Chondrocyte (in vitro differentiated cells): ENCODE measurements around the gene KIR2DL4. TPM values are rescaled to one million over a fixed set of nuclear protein-coding genes. Genes with fewer than 3 reads are reported as not detected.
"Not testable (repeated sequence)": the region's sequence is repeated elsewhere in the genome, so short reads cannot be mapped to it uniquely, and the experiment has no call there.

Source experiments
- DNase-seq: peaks from one replicate; pipeline ENCODE4 v3.0.0; 2021; ENCODE audit warnings: mixed read lengths, low spot score
- H3K27ac Mint-ChIP-seq: one replicate; pipeline ENCODE4 v1.8.0; 2021; ENCODE audit warnings: mild to moderate bottlenecking, moderate library complexity, mixed read lengths; ENCODE audit not compliant: unreplicated experiment
- H3K27me3 Mint-ChIP-seq: 2 replicates; pipeline ENCODE4 v1.8.0; 2021; ENCODE audit warnings: low read depth, mixed read lengths
- H3K36me3 Mint-ChIP-seq: 2 replicates; pipeline ENCODE4 v1.8.0; 2021; ENCODE audit warnings: low read depth, mixed read lengths
- H3K4me1 Mint-ChIP-seq: 2 replicates; pipeline ENCODE4 v1.8.0; 2021; ENCODE audit warnings: low read depth, mild to moderate bottlenecking, mixed read lengths
- H3K4me3 Mint-ChIP-seq: one replicate; pipeline ENCODE4 v1.8.0; 2021; ENCODE audit warnings: mild to moderate bottlenecking, moderate library complexity, mixed read lengths; ENCODE audit not compliant: unreplicated experiment
- H3K9me3 Mint-ChIP-seq: 2 replicates; pipeline ENCODE4 v1.8.0; 2021; ENCODE audit warnings: low read depth, mixed read lengths
- long read RNA-seq: library from polyadenylated mRNA; stranded (forward); transcript quantifications from one replicate; pipeline ENCODE4 v2.0.0, GENCODE V29; 2021
- total RNA-seq: library from RNA; stranded (reverse); gene quantifications from 3 replicates; pipeline ENCODE4 v1.2.1, GENCODE V29; 2021
- TF ChIP-seq, protein P1 (sequence below): fragments of 200-600 bp; sonication (generic); IDR thresholded peaks from 2 replicates; pipeline ENCODE4 v1.5.0; 2021; ENCODE audit warnings: antibody characterized with exemption, mild to moderate bottlenecking, moderate library complexity

Gene KIR2DL4
- total RNA-seq: not detected in 3 replicates
- long read RNA-seq: 0 reads

GRCh38 chr19:54803410-54803809 is at the start of gene KIR2DL4:
Gene KIR2DL4, plus strand, starts transcription at chr19:54803610. Its CDS starts 42 bp downstream, at chr19:54803652.
- no peak within 1 kb of the TSS for H3K27ac Mint-ChIP-seq
- no peak for DNase-seq
- H3K27me3 Mint-ChIP-seq: no peaks in the 10 kb centered on the region
- H3K36me3 Mint-ChIP-seq: no peaks in the 10 kb centered on the region
- H3K4me1 Mint-ChIP-seq: no peaks in the 10 kb centered on the region
- TF ChIP-seq, protein P1, sequence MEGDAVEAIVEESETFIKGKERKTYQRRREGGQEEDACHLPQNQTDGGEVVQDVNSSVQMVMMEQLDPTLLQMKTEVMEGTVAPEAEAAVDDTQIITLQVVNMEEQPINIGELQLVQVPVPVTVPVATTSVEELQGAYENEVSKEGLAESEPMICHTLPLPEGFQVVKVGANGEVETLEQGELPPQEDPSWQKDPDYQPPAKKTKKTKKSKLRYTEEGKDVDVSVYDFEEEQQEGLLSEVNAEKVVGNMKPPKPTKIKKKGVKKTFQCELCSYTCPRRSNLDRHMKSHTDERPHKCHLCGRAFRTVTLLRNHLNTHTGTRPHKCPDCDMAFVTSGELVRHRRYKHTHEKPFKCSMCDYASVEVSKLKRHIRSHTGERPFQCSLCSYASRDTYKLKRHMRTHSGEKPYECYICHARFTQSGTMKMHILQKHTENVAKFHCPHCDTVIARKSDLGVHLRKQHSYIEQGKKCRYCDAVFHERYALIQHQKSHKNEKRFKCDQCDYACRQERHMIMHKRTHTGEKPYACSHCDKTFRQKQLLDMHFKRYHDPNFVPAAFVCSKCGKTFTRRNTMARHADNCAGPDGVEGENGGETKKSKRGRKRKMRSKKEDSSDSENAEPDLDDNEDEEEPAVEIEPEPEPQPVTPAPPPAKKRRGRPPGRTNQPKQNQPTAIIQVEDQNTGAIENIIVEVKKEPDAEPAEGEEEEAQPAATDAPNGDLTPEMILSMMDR: no peak
- H3K9me3 Mint-ChIP-seq: peaks cover 51% of the 10 kb centered on the region
- no peak within 1 kb of the TSS for H3K4me3 Mint-ChIP-seq

DNA sequence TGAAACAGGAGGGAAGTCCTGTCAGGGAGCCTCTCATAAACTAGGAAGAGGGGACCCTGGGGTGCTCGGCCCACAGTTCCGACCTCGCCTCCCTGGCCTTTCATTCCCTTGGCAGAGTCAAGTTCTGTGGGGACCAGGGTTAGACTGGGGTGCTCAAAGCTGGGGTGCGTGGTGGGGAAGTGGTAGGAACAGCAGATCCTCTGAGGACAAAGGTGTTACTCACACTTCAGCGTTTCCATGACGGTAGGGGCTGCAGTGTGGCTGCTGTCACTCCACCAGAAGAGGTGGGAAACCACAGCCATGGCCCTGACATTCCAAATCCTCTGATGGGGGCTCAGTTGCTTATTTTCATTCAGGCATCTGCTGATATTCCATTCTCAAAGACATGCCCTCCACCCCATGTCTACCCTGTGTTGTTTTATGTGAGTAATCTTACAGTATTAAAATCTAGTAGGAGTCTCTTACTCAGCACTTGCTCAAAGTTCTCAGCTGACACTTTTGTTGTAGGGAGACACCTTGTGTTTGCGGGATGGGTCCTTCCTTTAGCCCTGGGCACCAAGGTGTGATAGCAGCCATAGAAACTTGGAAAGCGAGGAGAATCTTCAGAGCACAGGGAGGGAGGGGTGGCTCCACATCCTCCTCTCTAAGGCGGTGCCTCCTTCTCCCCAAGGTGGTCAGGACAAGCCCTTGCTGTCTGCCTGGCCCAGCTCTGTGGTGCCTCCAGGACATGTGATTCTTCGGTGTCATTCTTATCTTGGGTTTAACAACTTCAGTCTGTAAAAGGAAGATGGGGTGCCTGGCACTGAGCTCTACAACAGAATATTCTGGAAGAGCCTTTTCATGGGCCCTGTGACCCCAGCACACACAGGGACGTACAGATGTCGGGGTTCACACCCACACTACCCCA is 47.0 kb upstream of the KIR2DL4 start:
- not testable (repeated sequence) for H3K27ac Mint-ChIP-seq, H3K36me3 Mint-ChIP-seq, H3K27me3 Mint-ChIP-seq, DNase-seq, H3K4me1 Mint-ChIP-seq, H3K4me3 Mint-ChIP-seq
- H3K9me3 Mint-ChIP-seq: peaks cover 55% of the 10 kb centered on the region

GRCh38 chr19:54758577-54758976 is 44.8 kb upstream of the KIR2DL4 start:
- not testable (repeated sequence) for H3K4me1 Mint-ChIP-seq, DNase-seq, H3K27me3 Mint-ChIP-seq, H3K36me3 Mint-ChIP-seq, H3K27ac Mint-ChIP-seq, H3K4me3 Mint-ChIP-seq
- peaks cover 48% of the 10 kb centered on the region for H3K9me3 Mint-ChIP-seq

DNA sequence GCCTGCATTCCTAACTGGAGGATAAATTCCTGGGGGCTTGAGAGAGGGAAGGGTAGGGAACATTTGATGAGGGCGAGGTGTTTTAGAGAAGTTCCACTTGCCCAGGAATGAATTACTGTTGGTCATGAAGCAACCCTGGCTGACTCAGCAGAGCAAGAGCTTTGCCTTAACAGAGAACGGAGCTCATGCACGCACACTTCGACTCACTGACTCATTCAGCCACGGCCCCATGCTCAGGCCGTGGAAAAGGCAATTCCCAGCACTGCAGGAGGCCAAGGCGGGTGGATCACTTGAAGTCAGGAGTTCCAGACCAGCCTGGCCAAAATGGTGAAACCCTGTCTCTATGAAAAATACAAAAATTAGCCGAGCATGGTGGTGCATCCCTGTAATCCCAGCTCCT is 39.2 kb upstream of the KIR2DL4 start:
- H3K4me3 Mint-ChIP-seq, H3K27me3 Mint-ChIP-seq, H3K4me1 Mint-ChIP-seq, H3K36me3 Mint-ChIP-seq, H3K27ac Mint-ChIP-seq, DNase-seq: not testable (repeated sequence)
- H3K9me3 Mint-ChIP-seq: peaks cover 58% of the 10 kb centered on the region

DNA sequence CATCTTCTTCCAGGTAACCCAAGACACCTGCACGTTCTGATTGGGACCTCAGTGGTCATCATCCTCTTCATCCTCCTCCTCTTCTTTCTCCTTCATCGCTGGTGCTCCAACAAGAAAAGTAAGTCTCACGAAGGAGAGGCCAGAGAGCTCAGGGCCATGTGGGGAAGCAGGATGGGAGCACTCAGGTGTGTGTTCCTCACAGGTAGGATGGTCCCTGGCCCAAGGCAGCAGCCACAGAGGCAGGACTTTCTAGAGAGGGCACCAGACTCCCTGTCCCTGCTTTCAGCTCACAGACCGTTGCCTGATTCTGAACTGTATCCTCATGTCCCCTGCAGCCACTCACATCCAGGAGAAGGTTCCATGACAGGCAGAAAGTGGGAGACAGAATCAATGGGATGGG is 36.9 kb upstream of the KIR2DL4 start:
- not testable (repeated sequence) for H3K4me3 Mint-ChIP-seq, H3K4me1 Mint-ChIP-seq, DNase-seq, H3K27me3 Mint-ChIP-seq, H3K36me3 Mint-ChIP-seq, H3K27ac Mint-ChIP-seq
- H3K9me3 Mint-ChIP-seq: peaks cover 58% of the 10 kb centered on the region

DNA sequence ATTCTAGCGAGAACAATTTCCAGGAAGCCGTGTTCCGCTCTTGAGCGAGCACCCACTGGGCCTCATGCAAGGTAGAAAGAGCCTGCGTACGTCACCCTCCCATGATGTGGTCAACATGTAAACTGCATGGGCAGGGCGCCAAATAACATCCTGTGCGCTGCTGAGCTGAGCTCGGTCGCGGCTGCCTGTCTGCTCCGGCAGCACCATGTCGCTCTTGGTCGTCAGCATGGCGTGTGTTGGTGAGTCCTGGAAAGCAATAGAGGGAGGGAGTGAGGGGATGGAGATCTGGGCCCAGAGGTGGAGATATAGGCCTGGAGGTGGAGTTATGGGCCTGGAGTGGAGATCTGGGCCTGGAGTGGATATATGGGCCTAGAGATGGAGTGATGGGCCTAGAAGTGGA is 33.8 kb upstream of the KIR2DL4 start, which contains the start of gene KIR2DL1:
Gene KIR2DL1 (plus strand): TSS at position 148 of the 400 bp plus-strand sequence. CDS start 58 bp downstream, at position 206.
- not testable (repeated sequence) for H3K27ac Mint-ChIP-seq, H3K36me3 Mint-ChIP-seq, DNase-seq, H3K4me3 Mint-ChIP-seq, H3K4me1 Mint-ChIP-seq, H3K27me3 Mint-ChIP-seq
- peaks cover 67% of the 10 kb centered on the region for H3K9me3 Mint-ChIP-seq

GRCh38 chr19:54770511-54770910 is 32.9 kb upstream of the KIR2DL4 start:
- H3K36me3 Mint-ChIP-seq, H3K4me3 Mint-ChIP-seq, H3K27ac Mint-ChIP-seq, DNase-seq, H3K4me1 Mint-ChIP-seq, H3K27me3 Mint-ChIP-seq: not testable (repeated sequence)
- H3K9me3 Mint-ChIP-seq: peaks cover 66% of the 10 kb centered on the region

DNA sequence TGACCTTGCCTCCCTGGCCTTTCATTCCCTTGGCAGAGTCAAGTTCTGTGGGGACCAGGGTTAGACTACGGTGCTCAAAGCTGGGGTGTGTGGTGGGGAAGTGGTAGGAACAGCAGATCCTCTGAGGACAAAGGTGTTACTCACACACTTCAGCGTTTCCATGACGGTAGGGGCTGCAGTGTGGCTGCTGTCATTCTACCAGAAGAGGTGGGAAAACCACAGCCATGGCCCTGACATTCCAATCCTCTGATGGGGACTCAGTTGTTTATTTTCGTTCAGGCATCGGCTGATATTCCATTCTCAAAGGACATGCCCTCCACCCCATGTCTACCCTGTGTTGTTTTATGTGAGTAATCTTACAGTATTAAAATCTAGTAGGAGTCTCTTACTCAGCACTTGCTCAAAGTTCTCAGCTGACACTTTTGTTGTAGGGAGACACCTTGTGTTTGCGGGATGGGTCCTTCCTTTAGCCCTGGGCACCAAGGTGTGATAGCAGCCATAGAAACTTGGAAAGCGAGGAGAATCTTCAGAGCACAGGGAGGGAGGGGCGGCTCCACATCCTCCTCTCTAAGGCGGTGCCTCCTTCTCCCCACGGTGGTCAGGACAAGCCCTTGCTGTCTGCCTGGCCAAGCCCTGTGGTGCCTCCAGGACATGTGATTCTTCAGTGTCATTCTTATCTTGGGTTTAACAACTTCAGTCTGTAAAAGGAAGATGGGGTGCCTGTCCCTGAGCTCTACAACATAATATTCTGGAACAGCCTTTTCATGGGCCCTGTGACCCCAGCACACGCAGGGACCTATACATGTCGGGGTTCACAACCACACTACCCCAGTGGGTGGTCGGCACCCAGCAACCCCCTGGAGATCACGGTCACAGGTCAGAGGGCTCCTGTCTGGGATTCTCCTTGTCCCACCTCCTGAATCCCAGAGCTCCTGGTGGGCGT is 32.1 kb upstream of the KIR2DL4 start:
- not testable (repeated sequence) for H3K4me3 Mint-ChIP-seq, H3K36me3 Mint-ChIP-seq, H3K4me1 Mint-ChIP-seq, H3K27me3 Mint-ChIP-seq, H3K27ac Mint-ChIP-seq, DNase-seq
- H3K9me3 Mint-ChIP-seq: peaks cover 66% of the 10 kb centered on the region

DNA sequence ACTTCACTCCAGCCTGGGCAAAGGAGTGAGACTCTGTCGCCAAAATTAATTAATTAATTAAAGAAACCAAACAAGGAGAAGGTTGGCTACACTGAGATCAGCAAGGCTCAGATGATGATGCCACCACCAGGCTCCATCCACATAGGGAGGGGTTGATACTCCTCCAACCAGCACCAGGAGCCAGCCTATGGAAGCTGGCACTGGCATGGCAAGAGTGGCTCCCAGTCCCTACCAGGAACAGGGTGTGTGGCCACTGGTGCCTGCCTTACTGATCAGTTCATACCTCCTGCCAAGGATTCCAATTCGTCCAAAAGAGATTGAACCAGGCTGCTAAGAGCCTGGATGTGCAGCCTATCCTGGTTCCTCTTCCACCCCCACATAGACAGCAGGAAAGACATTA is 30.7 kb upstream of the KIR2DL4 start:
- H3K27ac Mint-ChIP-seq, DNase-seq, H3K4me1 Mint-ChIP-seq, H3K36me3 Mint-ChIP-seq, H3K27me3 Mint-ChIP-seq, H3K4me3 Mint-ChIP-seq: not testable (repeated sequence)
- H3K9me3 Mint-ChIP-seq: peaks cover 61% of the 10 kb centered on the region

DNA sequence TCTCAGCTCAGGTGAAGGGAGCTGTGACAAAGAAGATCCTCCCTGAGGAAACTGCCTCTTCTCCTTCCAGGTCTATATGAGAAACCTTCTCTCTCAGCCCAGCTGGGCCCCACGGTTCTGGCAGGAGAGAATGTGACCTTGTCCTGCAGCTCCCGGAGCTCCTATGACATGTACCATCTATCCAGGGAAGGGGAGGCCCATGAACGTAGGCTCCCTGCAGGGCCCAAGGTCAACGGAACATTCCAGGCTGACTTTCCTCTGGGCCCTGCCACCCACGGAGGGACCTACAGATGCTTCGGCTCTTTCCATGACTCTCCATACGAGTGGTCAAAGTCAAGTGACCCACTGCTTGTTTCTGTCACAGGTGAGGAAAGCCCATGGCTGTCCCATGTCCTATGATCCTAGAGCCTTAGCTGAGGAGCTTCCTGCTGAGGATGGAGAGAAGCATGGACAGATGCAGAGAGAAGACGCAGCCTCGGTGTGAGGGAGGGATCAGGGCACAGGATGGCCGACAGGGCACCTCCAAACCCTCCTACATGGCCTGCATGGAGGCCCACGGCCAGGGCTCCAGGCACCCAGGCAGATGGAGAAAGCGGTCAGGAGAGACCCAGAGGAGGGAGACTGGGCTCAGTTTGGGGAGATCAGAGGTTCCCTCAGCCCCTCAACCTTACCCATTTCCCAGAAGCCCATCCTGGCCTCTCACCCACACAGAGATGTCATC is 28.2 kb upstream of the KIR2DL4 start:
- H3K4me3 Mint-ChIP-seq, H3K27me3 Mint-ChIP-seq, DNase-seq, H3K36me3 Mint-ChIP-seq, H3K4me1 Mint-ChIP-seq, H3K27ac Mint-ChIP-seq: not testable (repeated sequence)
- H3K9me3 Mint-ChIP-seq: peaks cover 58% of the 10 kb centered on the region

- peaks cover 57% of the 10 kb centered on the region for H3K9me3 Mint-ChIP-seq
- H3K4me3 Mint-ChIP-seq, H3K27me3 Mint-ChIP-seq, H3K27ac Mint-ChIP-seq, H3K4me1 Mint-ChIP-seq, DNase-seq, H3K36me3 Mint-ChIP-seq: not testable (repeated sequence)
Observed at GRCh38 chr19:54775830-54776229, 27.6 kb upstream of the KIR2DL4 start.
